ENCODE results near the gene CDKN2D.
A peak's percentile ranks its signal among the peaks of the same experiment; 100 is the strongest.
"Not testable (repeated sequence)": the region's sequence is repeated elsewhere in the genome, so short reads cannot be mapped to it uniquely, and the experiment has no call there.

The CDKN2D gene

GRCh38 chr19:10551006-10551405 is 17.8 kb downstream of the CDKN2D start:
- not testable (repeated sequence) for H3K27me3 Mint-ChIP-seq, DNase-seq, H3K4me3 Mint-ChIP-seq, H3K9me3 Mint-ChIP-seq
- H3K4me1 Mint-ChIP-seq (ENCODE audit: low read depth) = peaks cover 49% of the 10 kb centered on the region
- peaks cover 85% of the 10 kb centered on the region for H3K36me3 Mint-ChIP-seq (ENCODE audit: low read depth)
- H3K27ac Mint-ChIP-seq = peak overlapping the region; percentile 71

DNA sequence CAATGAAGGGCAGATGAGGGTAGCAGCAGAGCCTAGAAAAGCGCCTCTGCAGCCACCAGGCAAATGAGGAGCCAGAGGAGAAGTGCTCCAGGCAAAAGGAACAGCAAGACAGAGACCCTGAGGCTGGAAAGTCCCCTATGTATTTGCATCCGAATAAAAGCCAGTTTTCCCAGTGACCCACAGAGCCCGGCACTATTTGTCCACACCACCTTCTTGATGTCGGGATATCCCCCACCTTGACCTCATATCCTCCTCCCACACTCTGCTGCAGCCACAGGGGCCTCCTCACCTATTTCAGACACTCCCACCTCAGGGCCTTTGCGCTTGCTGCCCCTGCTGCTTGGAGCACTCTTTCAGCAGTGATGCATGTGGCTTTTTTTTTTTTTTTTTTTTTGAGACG is 18.4 kb downstream of the CDKN2D start:
- Mint-ChIP-seq H3K36me3 (ENCODE audit: low read depth) (peaks cover 78% of the 10 kb centered on the region), H3K27ac (peak overlapping the region; percentile 69)

DNA sequence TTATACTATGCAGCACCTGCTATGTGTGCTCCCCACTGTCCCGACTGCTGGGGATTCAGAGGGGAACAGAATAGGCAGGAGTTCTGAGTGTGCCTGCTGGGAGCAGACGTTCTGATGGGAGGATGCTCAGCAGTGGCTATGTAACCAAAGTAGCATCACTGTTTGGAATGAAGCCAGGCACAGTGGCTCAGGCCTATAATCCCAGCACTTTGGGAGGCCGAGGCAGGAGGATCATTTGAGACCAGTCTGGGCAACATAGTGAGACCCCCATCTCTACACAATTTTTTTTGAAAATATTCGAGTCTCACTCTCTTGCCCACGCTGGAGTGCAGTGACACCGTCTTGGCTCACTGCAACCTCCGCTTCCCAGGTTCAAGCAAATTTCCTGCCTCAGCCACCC is 19.0 kb downstream of the CDKN2D start:
- Mint-ChIP-seq H3K27me3 (no peaks in the 10 kb centered on the region), H3K4me3 (no peak overlapping the region), H3K4me1 (ENCODE audit: low read depth) (peaks cover 44% of the 10 kb centered on the region), H3K36me3 (ENCODE audit: low read depth) (peaks cover 76% of the 10 kb centered on the region), H3K27ac (peak overlapping the region; percentile 69), H3K9me3 (no peaks in the 10 kb centered on the region)
- no peak for DNase-seq

More for the DNA sequence above, 18.4 kb downstream of the CDKN2D start:
- H3K27me3 Mint-ChIP-seq = no peaks in the 10 kb centered on the region
- H3K4me3 Mint-ChIP-seq = no peak overlapping the region
- no peaks in the 10 kb centered on the region for H3K9me3 Mint-ChIP-seq
- no peak for DNase-seq
- H3K4me1 Mint-ChIP-seq (ENCODE audit: low read depth) = peaks cover 44% of the 10 kb centered on the region

GRCh38 chr19:10548746-10549276 is 20.0 kb downstream of the CDKN2D start:
- Mint-ChIP-seq H3K36me3 (ENCODE audit: low read depth) (peaks cover 72% of the 10 kb centered on the region), H3K27ac (peak overlapping the region; percentile 52), H3K9me3 (no peaks in the 10 kb centered on the region), H3K4me1 (ENCODE audit: low read depth) (peaks cover 40% of the 10 kb centered on the region), H3K4me3 (no peak overlapping the region), H3K27me3 (no peaks in the 10 kb centered on the region)
- no peak for DNase-seq

- H3K4me3 Mint-ChIP-seq = no peak overlapping the region
- H3K4me1 Mint-ChIP-seq (ENCODE audit: low read depth) = peaks cover 28% of the 10 kb centered on the region
- H3K36me3 Mint-ChIP-seq (ENCODE audit: low read depth) = peaks cover 52% of the 10 kb centered on the region
- H3K27ac Mint-ChIP-seq = no peak overlapping the region
- H3K27me3 Mint-ChIP-seq = no peaks in the 10 kb centered on the region
- DNase-seq = no peak
- no peaks in the 10 kb centered on the region for H3K9me3 Mint-ChIP-seq
Observed at GRCh38 chr19:10546817-10547216, 22.0 kb downstream of the CDKN2D start.

GRCh38 chr19:10544753-10545251 is 24.0 kb downstream of the CDKN2D start:
- peaks cover 32% of the 10 kb centered on the region for H3K36me3 Mint-ChIP-seq (ENCODE audit: low read depth)
- no peak for DNase-seq
- peak overlapping the region; percentile 90 for H3K4me3 Mint-ChIP-seq
- no peaks in the 10 kb centered on the region for H3K9me3 Mint-ChIP-seq
- peaks cover 19% of the 10 kb centered on the region for H3K4me1 Mint-ChIP-seq (ENCODE audit: low read depth)
- H3K27ac Mint-ChIP-seq = peak overlapping the region; percentile 92
- peaks cover 3% of the 10 kb centered on the region for H3K27me3 Mint-ChIP-seq

DNA sequence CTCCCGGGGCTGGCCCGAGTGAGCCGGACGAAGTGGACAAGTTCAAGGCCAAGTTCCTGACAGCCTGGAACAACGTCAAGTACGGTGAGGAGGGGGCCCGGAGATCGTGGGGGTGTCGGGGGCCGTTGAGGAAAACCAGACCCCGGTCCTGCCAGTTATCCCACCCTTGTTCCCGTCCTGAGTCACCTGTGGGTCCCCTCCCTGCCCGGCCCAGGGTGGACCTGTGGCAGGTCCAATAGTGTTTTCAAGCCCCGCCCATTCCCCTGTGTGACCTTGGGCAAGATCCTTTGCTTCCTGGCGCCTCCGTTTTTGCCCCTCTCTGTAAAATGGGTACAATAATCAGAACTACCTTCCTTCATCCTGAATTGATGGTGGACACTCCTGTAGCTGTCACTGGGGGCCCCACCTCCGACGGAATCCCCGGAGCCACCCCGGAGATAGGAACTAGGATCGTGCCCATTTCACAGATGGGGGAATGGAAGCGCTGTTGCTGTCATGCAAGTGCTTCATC is 24.5 kb downstream of the CDKN2D start:
- peak; percentile 39 for DNase-seq
- H3K27me3 Mint-ChIP-seq = peaks cover 4% of the 10 kb centered on the region
- H3K27ac Mint-ChIP-seq = peak overlapping the region; percentile 92
- H3K36me3 Mint-ChIP-seq (ENCODE audit: low read depth) = peaks cover 27% of the 10 kb centered on the region
- peaks cover 19% of the 10 kb centered on the region for H3K4me1 Mint-ChIP-seq (ENCODE audit: low read depth)
- peak overlapping the region; percentile 90 for H3K4me3 Mint-ChIP-seq
- H3K9me3 Mint-ChIP-seq = no peaks in the 10 kb centered on the region

DNA sequence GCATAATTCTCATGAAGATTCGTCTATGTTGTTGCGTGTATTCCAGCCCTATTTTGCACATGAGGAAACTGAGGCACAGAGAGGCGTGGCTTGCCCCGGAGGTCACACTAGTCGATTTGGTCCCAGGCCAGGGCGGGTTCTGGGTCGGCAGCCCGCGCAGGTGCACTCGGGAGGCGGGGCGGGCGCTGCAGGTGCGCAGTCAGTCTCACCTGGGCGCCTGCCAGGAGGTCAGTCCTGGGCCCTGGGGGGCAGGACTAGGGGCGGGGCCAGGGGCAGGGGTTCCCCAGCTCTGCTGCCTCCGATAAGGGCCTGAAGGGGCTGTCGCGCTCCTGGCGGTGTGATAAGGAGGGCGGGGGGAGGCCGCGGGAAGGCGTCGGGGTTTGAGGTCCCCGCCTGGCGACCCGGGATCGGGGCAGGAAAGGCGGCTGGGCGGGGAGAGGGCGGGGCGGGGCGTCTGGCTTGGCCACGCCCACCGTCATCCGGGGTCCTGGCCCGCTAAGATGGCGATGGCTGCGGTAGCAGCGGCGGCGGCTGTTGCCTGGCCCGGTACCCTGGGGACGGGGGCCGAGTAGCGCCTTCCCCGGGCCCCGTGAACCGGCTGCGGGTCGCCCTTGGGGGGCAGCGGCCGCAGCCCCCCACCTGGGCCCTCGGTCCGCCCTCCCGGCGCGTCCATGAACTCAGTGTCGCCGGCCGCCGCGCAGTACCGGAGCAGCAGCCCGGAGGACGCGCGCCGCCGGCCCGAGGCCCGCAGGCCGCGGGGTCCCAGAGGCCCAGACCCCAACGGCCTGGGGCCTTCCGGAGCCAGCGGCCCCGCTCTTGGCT is 25.1 kb downstream of the CDKN2D start, which contains the start of gene ATG4D:
Gene ATG4D, plus strand, starts transcription at position 485 of the 822 bp plus-strand sequence. Its CDS starts 187 bp downstream, at position 672.
- Mint-ChIP-seq H3K36me3 (ENCODE audit: low read depth) (peaks cover 21% of the 10 kb centered on the region), H3K27me3 (peaks cover 11% of the 10 kb centered on the region), H3K4me3 (peak within 1 kb of the TSS; percentile 90), H3K27ac (peak within 1 kb of the TSS; percentile 92), H3K4me1 (ENCODE audit: low read depth) (peaks cover 21% of the 10 kb centered on the region), H3K9me3 (no peaks in the 10 kb centered on the region)
- peak; percentile 89 for DNase-seq

GRCh38 chr19:10543059-10543419 is 25.7 kb downstream of the CDKN2D start:
- DNase-seq = no peak
- peaks cover 15% of the 10 kb centered on the region for H3K36me3 Mint-ChIP-seq (ENCODE audit: low read depth)
- H3K27ac Mint-ChIP-seq = peak overlapping the region; percentile 79
- H3K27me3 Mint-ChIP-seq = peaks cover 17% of the 10 kb centered on the region
- no peaks in the 10 kb centered on the region for H3K9me3 Mint-ChIP-seq
- H3K4me1 Mint-ChIP-seq (ENCODE audit: low read depth) = peaks cover 22% of the 10 kb centered on the region
- peak overlapping the region; percentile 73 for H3K4me3 Mint-ChIP-seq

- not testable (repeated sequence) for H3K27ac Mint-ChIP-seq; H3K36me3 Mint-ChIP-seq (ENCODE audit: low read depth); H3K9me3 Mint-ChIP-seq; DNase-seq; H3K4me1 Mint-ChIP-seq (ENCODE audit: low read depth); H3K4me3 Mint-ChIP-seq
- peaks cover 24% of the 10 kb centered on the region for H3K27me3 Mint-ChIP-seq
Observed at GRCh38 chr19:10539016-10539415, 29.8 kb downstream of the CDKN2D start.

DNA sequence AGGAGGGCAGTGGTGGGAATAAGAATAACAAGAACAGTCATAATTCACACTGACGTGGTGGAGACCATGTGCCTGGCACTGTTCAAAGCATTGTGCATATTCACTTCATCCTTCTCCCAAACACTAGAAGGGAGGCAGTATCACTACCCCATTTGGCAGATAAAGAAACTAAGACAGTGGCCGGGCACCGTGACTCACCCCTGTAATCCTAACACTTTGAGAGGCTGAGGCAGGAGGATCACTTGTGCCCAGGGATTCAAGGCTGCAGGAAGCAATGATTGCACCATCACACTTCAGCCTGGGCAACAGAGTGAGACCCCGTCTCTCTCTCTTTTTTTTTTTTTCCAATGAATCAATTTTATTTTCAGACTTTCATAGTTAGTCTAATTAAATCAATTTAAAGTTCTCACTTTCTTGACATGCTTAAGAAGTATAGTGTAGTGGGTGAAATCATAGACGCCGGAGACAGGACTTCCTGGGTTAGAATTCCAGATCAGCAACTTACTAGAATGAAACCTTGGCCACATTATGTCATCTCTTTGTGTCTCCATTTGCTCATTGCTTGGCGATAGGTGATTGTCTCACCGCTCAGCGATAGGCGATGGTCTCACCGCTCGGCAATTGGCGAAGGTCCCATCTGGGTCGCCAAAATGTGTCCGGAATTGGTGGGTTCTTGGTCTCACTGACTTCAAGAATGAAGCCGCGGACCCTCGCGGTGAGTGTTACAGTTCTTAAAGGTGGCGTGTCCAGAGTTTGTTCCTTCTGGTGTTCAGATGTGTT is 30.4 kb downstream of the CDKN2D start:
- H3K4me3 Mint-ChIP-seq = no peak overlapping the region
- no peaks in the 10 kb centered on the region for H3K36me3 Mint-ChIP-seq (ENCODE audit: low read depth)
- H3K4me1 Mint-ChIP-seq (ENCODE audit: low read depth) = peaks cover 7% of the 10 kb centered on the region
- H3K9me3 Mint-ChIP-seq = no peaks in the 10 kb centered on the region
- H3K27me3 Mint-ChIP-seq = peaks cover 24% of the 10 kb centered on the region
- H3K27ac Mint-ChIP-seq = no peak overlapping the region
- DNase-seq = no peak

DNA sequence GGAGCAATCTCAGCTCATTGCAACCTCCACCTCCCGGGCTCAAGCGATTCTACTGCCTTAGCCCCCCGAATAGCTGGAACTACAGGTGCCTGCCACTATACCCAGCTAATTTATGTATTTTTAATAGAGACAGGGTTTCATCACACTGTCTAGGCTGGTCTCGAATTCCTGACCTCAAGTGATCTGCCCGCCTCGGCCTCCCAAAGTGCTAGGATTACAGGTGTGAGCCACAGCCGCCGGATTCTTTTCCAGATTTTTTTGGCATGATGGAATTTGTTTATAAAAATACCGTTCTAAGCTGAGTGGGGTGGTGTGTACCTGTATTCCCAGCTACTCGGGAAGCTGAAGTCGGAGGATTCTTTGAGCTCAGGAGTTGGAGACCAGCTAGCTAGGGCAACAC is 31.1 kb downstream of the CDKN2D start:
- no peak for DNase-seq
- no peaks in the 10 kb centered on the region for H3K36me3 Mint-ChIP-seq (ENCODE audit: low read depth)
- H3K4me3 Mint-ChIP-seq = no peak overlapping the region
- H3K27ac Mint-ChIP-seq = no peak overlapping the region
- H3K27me3 Mint-ChIP-seq = peaks cover 24% of the 10 kb centered on the region
- H3K4me1 Mint-ChIP-seq (ENCODE audit: low read depth) = peaks cover 3% of the 10 kb centered on the region
- H3K9me3 Mint-ChIP-seq = no peaks in the 10 kb centered on the region

DNA sequence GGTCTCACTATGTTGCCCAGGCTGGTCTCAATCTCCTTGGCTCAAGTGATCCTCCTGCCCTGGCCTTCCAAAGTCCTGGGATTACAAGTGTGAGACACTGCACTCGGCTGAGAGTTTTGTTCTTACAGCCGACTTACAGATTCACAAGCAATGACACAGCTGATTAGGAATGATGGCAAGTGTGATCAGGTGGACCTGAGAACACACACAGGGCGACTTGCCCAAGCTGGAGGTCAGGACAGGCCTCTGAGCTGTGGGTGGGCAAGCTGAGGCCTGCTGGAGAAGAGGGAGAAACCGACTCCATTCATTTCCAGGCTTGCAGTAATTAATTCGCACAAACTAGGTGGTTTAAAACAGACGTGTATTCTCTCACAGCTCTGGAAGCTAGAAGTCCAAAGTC is 33.2 kb downstream of the CDKN2D start:
- no peak overlapping the region for H3K27ac Mint-ChIP-seq
- no peaks in the 10 kb centered on the region for H3K9me3 Mint-ChIP-seq
- H3K4me3 Mint-ChIP-seq = no peak overlapping the region
- DNase-seq = no peak
- peaks cover 3% of the 10 kb centered on the region for H3K4me1 Mint-ChIP-seq (ENCODE audit: low read depth)
- H3K36me3 Mint-ChIP-seq (ENCODE audit: low read depth) = no peaks in the 10 kb centered on the region
- peaks cover 24% of the 10 kb centered on the region for H3K27me3 Mint-ChIP-seq

DNA sequence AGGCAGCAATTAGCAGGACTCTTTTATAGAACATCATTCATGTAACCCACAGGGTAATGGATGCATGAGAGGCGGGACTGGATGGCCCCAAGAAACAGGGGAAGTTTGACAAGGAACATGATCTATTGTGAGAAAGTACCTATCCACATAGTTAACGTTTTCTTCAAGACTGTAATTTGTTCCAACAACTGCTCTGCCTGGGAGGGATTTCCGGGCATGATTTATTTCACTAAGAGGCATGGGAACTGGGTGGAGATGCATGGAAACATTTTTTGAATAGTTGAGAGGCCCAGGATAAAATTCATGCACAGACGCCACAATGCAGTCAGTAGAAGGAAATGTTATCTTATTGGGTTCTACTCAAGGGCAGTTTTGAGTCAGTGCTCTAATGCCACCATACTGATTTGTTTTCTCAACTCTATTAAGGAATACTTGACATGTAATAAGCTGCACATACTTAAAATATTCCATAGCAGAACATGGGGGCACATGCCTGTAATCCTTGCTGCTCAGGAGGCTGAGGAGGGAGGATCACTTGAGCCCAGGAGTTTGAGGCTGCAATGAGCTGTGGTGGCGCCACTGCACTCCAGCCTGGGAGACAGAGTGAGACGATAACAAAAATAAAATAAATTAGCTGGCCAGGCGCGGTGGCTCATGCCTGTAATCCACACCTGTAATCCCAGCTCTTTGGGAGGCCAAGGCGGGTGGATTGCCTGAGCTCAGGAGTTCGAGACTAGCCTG is 35.0 kb downstream of the CDKN2D start:
- no peak for DNase-seq
- Mint-ChIP-seq H3K4me3 (no peak overlapping the region), H3K4me1 (ENCODE audit: low read depth) (peaks cover 3% of the 10 kb centered on the region), H3K9me3 (no peaks in the 10 kb centered on the region), H3K36me3 (ENCODE audit: low read depth) (no peaks in the 10 kb centered on the region), H3K27ac (no peak overlapping the region), H3K27me3 (peaks cover 15% of the 10 kb centered on the region)
